HG03060 (cell line): Measurements from ENCODE around the gene RNU6-9.
"Not testable (repeated sequence)": the region's sequence is repeated elsewhere in the genome, so short reads cannot be mapped to it uniquely, and the experiment has no call there.

ENCODE experiments used
- ATAC-seq: cut with Tn5 transposase; IDR thresholded peaks from one replicate; pipeline ENCODE4 v1.9.1; 2021; ENCODE audit warnings: low read depth, moderate number of reproducible peaks; ENCODE audit not compliant: unreplicated experiment

The RNU6-9 gene

GRCh38 chr19:892894-893689 is at the start of gene RNU6-9, which contains the start of gene MED16:
Gene RNU6-9 (plus strand): TSS chr19:893484.
Gene MED16 (minus strand): TSS chr19:893187. CDS start chr19:891131, 2,056 bp downstream.
- ATAC-seq: peak; percentile 70

GRCh38 chr19:843836-844545 is 49.3 kb upstream of the RNU6-9 start:
- ATAC-seq: no peak

- ATAC-seq: no peak
Measured at GRCh38 chr19:844546-844971, 48.7 kb upstream of the RNU6-9 start.

- no peak for ATAC-seq
Measured at GRCh38 chr19:845707-846521, 47.4 kb upstream of the RNU6-9 start.

- no peak for ATAC-seq
Measured at GRCh38 chr19:848386-848921, 44.8 kb upstream of the RNU6-9 start.

GRCh38 chr19:849195-849594 is 44.1 kb upstream of the RNU6-9 start:
- ATAC-seq: not testable (repeated sequence)

GRCh38 chr19:850221-850978 is 42.9 kb upstream of the RNU6-9 start:
- no peak for ATAC-seq

GRCh38 chr19:850979-851335 is 42.3 kb upstream of the RNU6-9 start:
- no peak for ATAC-seq

- ATAC-seq: no peak
Measured at GRCh38 chr19:852136-853013, 40.9 kb upstream of the RNU6-9 start, which contains the start of gene ELANE. Gene ELANE (plus strand): TSS chr19:852303. CDS start chr19:852329, 26 bp downstream.

- ATAC-seq: no peak
Measured at GRCh38 chr19:853014-853585, 40.2 kb upstream of the RNU6-9 start.

GRCh38 chr19:853614-854220 is 39.6 kb upstream of the RNU6-9 start:
- ATAC-seq: not testable (repeated sequence)

- ATAC-seq: no peak
Measured at GRCh38 chr19:854549-854948, 38.7 kb upstream of the RNU6-9 start.

- no peak for ATAC-seq
Measured at GRCh38 chr19:855142-855541, 38.1 kb upstream of the RNU6-9 start.

GRCh38 chr19:855566-856120 is 37.6 kb upstream of the RNU6-9 start:
- ATAC-seq: no peak

- no peak for ATAC-seq
Measured at GRCh38 chr19:858284-858683, 35.0 kb upstream of the RNU6-9 start.

- ATAC-seq: no peak
Measured at GRCh38 chr19:858868-859843, 34.1 kb upstream of the RNU6-9 start, which contains the start of gene CFD. Gene CFD (plus strand): TSS chr19:859664. CDS start chr19:859690, 26 bp downstream.
